GM10266 (cell line): ENCODE measurements around the gene EGFLAM.

Experiments used
- DNase-seq: peaks from one replicate; pipeline ENCODE4 v3.0.0; 2012; ENCODE audit errors: extremely low spot score
- TF ChIP-seq, protein P1 (sequence below): IDR thresholded peaks from 2 replicates; pipeline ENCODE4 v1.5.1; 2012; ENCODE audit warnings: mild to moderate bottlenecking, low read depth; ENCODE audit not compliant: control insufficient read depth, insufficient read depth; ENCODE audit errors: missing control alignments

Gene EGFLAM

DNA sequence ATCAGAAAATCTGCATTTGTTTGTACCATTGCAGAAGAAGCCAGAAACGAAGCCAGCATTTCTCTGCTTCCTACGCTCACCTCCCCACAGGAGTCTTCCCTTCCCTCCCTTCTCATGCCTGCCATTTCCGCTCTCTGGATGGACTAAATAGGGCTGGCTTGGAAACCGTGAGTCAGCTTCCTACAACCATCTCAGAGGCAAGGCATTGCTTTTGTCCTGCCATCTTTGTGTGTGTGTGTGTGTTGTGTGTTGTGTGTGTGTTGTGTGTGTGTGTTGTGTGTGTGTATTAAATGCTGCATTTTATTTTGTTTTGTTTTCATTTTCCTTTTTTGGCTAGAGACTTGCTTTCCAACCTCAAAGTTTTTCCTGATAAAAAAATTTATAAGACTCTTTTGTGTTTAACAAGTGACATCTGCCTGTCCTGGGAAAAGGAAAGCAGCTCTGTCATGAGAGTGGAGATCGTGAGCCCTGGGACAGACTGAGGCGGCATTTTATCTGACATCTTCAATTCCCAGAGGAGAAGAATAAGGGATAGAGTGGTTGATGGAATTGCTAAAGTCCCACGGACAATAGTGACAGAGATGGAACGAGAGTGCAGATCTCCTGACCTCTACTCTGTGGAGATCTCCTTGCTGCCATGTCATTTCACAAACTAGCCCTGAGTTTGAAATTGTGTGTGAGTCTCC is 7.5 kb upstream of the EGFLAM start:
- DNase-seq = no peak
- TF ChIP-seq, protein P1, sequence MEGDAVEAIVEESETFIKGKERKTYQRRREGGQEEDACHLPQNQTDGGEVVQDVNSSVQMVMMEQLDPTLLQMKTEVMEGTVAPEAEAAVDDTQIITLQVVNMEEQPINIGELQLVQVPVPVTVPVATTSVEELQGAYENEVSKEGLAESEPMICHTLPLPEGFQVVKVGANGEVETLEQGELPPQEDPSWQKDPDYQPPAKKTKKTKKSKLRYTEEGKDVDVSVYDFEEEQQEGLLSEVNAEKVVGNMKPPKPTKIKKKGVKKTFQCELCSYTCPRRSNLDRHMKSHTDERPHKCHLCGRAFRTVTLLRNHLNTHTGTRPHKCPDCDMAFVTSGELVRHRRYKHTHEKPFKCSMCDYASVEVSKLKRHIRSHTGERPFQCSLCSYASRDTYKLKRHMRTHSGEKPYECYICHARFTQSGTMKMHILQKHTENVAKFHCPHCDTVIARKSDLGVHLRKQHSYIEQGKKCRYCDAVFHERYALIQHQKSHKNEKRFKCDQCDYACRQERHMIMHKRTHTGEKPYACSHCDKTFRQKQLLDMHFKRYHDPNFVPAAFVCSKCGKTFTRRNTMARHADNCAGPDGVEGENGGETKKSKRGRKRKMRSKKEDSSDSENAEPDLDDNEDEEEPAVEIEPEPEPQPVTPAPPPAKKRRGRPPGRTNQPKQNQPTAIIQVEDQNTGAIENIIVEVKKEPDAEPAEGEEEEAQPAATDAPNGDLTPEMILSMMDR = no peak

DNA sequence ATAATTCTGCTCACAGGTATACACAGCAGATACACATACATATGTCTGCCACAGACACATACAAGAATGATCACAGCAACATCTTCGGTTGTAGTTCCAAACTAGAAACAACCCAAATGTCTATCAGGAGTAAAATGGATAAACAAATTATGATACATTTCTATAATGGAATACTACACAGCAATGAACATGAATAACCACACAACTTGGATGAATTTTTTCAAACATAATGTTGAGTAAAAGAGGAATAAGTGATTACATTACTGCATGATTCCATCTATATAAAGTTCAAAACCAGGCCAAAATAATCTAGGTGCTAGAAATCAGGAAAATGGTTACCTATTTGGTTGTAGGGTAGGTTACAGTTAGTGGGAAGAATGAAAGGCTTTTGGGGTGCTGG is 4.6 kb upstream of the EGFLAM start:
- TF ChIP-seq, protein P1 = no peak
- DNase-seq = no peak

DNA sequence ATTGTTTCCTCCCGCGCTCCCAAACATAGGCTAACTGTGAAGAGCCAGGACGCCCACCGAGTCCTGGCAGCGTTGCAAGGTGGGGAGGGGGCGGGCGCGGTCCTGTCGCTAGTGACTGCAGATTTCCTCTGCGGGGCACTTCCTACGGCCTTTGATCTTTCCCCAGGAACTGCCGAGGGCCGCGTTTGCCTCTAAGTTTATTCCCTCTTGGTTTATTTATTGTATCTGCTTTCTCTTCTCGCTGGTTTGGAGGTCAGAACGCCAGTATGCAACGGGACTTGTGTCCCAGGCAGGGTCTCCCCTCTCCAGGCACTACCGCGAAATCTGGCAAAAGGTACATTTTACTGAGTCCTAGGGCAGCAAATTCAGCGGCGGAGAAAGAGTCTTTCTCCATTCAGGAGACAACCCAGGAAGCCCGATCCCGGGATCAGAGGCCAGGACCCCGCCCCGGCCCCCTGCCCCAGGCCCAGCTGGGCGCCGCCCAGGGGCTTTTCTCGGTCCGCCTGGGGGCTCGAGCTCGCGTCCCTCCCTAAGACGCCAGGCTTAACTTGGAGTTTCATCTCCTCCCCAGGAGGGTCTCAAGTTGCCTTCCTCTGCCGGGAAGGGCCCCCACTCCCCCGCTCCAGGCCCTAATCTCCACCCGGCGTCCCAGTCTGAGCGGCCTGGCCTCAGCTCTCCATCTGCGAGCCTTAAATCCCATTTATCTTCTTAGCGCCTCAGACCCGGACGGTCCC is 884 bp upstream of the EGFLAM start:
- TF ChIP-seq, protein P1 = no peak
- no peak for DNase-seq

DNA sequence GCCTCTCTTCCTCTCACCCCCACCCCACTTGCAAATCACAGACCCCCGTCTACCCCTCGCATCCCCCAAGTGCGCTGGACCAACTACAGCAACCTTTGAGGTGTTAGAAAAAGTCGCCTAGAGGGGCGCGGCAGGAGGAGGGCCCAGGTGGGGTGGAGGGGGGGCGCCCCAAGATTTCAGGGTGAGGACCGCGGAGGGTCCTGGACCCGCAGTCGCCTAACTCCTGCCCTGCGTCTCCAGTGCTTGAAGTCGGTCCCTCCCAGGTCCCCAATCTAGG is 379 bp upstream of the EGFLAM start:
- DNase-seq = no peak
- TF ChIP-seq, protein P1 = no peak

DNA sequence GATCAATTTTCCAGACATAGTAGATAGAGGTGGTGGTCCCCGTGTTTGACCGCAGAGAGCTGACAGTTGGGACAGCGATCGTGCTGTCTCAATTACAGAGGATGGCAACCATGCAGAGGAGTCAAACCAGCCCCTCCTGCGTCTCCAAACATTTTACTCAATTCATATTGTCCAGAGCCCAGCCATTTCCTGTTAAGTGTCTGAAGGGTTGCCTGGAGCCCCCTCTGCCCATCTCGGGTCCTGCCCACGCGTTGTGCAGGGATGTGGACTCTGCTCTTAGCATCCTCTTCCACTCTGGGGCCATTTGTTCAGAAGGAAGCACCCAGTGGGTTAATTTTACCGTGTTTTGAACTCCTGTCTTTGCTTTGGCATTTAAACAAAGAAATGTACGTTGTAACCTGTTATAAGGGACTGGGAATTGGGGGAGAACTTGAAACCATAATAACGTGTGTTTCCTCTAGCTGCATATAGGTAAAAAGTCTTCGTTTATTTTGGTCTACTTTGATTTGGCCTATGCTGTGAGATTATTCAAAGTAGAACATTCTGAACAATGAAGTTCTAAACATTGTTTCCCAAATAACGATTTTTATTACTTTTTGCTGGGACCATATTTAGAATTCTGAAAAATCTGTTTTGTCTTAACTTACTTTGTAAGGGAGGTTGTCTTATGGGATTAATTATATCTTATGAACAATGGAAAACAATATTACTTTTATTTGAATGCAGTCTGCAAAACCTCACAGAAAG is 876 bp downstream of the EGFLAM start:
- no peak for DNase-seq
- TF ChIP-seq, protein P1 = no peak

DNA sequence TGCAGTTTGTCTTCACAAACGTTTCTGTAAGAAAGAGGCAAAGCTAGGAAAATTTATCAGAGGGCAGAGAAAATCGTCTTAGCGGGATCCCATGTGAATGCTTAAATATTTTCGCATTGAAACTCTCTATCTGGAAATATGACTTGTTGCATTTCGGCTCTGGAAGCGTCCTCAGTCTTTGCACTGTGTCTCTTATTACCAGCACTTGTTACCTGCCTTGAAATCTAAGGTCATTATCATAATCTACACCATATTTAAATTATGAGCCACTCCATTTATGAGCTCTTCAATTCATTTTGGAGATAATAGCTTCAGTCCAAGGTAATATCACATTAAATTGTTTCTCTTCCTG is 1.4 kb downstream of the EGFLAM start:
- TF ChIP-seq, protein P1 = no peak

DNA sequence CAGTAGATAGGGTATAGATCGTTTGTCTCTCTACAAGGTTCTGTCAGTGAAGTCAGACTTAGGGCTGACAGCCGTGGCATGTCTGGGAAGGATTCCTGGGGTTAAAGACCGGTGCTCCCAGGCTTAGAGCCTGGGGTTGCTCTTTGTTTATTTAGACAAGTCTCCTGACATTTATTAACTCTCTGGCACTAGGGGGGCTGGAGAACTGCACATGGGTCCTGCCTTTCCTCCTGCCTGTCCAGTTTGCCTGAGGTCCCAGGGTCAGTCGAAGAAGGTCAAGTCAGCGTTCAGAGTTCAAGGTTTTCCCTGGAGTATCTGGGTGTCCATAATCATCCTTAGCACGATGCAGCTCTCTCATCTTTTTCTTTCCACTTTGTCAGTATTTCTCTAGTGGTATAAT is 5.6 kb downstream of the EGFLAM start:
- TF ChIP-seq, protein P1 = no peak
- DNase-seq = no peak

More for the DNA sequence above, 1.4 kb downstream of the EGFLAM start:
- DNase-seq = no peak
